ENCODE results near the gene NASP. TPM values are rescaled to one million over a fixed set of nuclear protein-coding genes. Genes with fewer than 3 reads are reported as not detected.

Gene NASP
- total RNA-seq, 3 donors from 2014 or later (not counting 1 experiment from before 2014, with no cell fraction given), result 109 to 171 (median 121) TPM

- H3K27ac ChIP-seq (ENCODE audit: low read length), result no peak overlapping the region
- intact Hi-C loops (cut with micrococcal nuclease), result no loop called here
- peaks cover 59% of the 10 kb centered on the region for H3K36me3 ChIP-seq (ENCODE audit: control insufficient read depth, insufficient read depth, low read length)
- TF ChIP-seq CTCF (IDR thresholded peaks at IDR 0.05), result no peak
- ATAC-seq (no peak), DNase-seq (no peak)
- no peaks in the 10 kb centered on the region for H3K9me3 ChIP-seq (ENCODE audit: control insufficient read depth, insufficient read depth, low read length)
- WGBS (ENCODE audit: insufficient coverage), result 58% methylated on average over 6 of the region's 6 CpGs
- H3K9me3 Mint-ChIP-seq, result no peaks in the 10 kb centered on the region
- no peaks in the 10 kb centered on the region for H3K27me3 Mint-ChIP-seq (ENCODE audit: low read depth in 2 of 2)
- H3K27me3 ChIP-seq (ENCODE audit: control insufficient read depth, insufficient read depth, low read length), result no peaks in the 10 kb centered on the region
- H3K4me3 ChIP-seq (ENCODE audit: low read length), result no peak overlapping the region
- H3K4me3 Mint-ChIP-seq, result no peak overlapping the region
- H3K4me1 ChIP-seq (ENCODE audit: control insufficient read depth, insufficient read depth, low read length), result no peaks in the 10 kb centered on the region
- H3K36me3 Mint-ChIP-seq, result peaks cover 17% of the 10 kb centered on the region
- peaks cover 6 to 21% of the 10 kb centered on the region in 2 donors for H3K4me1 Mint-ChIP-seq
- H3K27ac Mint-ChIP-seq, result peak overlapping the region in 1 of 2 donors; percentile 6
Measured at GRCh38 chr1:45607404-45608074, 23.7 kb downstream of the NASP start.

- no peaks in the 10 kb centered on the region for H3K27me3 ChIP-seq (ENCODE audit: control insufficient read depth, insufficient read depth, low read length)
- Mint-ChIP-seq H3K36me3 (peaks cover 17% of the 10 kb centered on the region), H3K27ac (peak overlapping the region in 1 of 2 donors; percentile 6), H3K4me3 (no peak overlapping the region), H3K9me3 (no peaks in the 10 kb centered on the region), H3K4me1 (peaks cover 6 to 21% of the 10 kb centered on the region in 2 donors), H3K27me3 (ENCODE audit: low read depth in 2 of 2) (no peaks in the 10 kb centered on the region)
- no peaks in the 10 kb centered on the region for H3K9me3 ChIP-seq (ENCODE audit: control insufficient read depth, insufficient read depth, low read length)
- H3K4me1 ChIP-seq (ENCODE audit: control insufficient read depth, insufficient read depth, low read length), result no peaks in the 10 kb centered on the region
- no peak for ATAC-seq
- no peak for TF ChIP-seq CTCF (IDR thresholded peaks at IDR 0.05)
- H3K36me3 ChIP-seq (ENCODE audit: control insufficient read depth, insufficient read depth, low read length), result peaks cover 59% of the 10 kb centered on the region
- 78% methylated on average over 3 of the region's 5 CpGs for WGBS (ENCODE audit: insufficient coverage)
- no peak overlapping the region for H3K4me3 ChIP-seq (ENCODE audit: low read length)
- intact Hi-C loops (cut with micrococcal nuclease), result no loop called here
- DNase-seq, result no peak
- peak overlapping the region; percentile 33 for H3K27ac ChIP-seq (ENCODE audit: low read length)
Measured at GRCh38 chr1:45608175-45609156, 24.6 kb downstream of the NASP start.

DNA sequence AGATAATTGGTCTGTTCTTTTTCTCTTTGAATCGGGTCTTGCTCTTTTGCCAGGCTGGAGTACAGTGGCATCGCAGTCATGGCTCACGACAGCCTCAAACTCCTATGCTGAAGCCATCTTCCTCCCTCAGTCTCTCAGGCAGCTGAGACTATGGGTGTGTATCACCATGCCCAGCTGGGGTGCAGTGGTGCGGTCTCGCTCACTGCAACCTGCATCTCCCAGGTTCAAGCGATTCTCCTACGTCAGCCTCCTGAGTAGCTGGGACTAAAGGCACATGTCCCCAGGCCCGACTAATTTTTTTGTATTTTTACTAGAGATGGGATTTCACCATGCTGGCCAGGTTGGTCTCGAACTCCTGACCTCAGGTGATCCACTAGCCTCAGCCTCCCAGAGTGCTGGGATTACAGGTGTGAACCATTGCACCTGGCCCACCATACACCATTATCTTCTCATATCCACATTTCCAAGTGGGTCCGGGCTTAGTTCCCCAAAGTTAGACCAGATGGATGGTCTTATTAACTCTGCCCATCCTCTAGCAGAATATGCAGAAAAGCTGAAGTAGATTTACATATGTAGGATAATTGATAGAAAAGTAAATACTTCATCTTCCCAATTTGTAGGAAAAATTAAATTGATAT, 26.9 kb downstream of the NASP start:
- Mint-ChIP-seq H3K27me3 (ENCODE audit: low read depth in 2 of 2) (no peaks in the 10 kb centered on the region), H3K4me3 (no peak overlapping the region), H3K27ac (peak overlapping the region in 1 of 2 donors; percentile 25), H3K9me3 (no peaks in the 10 kb centered on the region), H3K36me3 (peaks cover 24% of the 10 kb centered on the region), H3K4me1 (peaks cover 6 to 13% of the 10 kb centered on the region in 2 donors)
- no peak for TF ChIP-seq CTCF (IDR thresholded peaks at IDR 0.05)
- Histone ChIP-seq H3K27ac (ENCODE audit: low read length) (no peak overlapping the region), H3K27me3 (ENCODE audit: control insufficient read depth, insufficient read depth, low read length) (no peaks in the 10 kb centered on the region), H3K4me1 (ENCODE audit: control insufficient read depth, insufficient read depth, low read length) (no peaks in the 10 kb centered on the region), H3K9me3 (ENCODE audit: control insufficient read depth, insufficient read depth, low read length) (no peaks in the 10 kb centered on the region), H3K36me3 (ENCODE audit: control insufficient read depth, insufficient read depth, low read length) (peaks cover 63% of the 10 kb centered on the region), H3K4me3 (ENCODE audit: low read length) (no peak overlapping the region)
- intact Hi-C loops (cut with micrococcal nuclease), result no loop called here
- 92% methylated on average over 10 of the region's 10 CpGs for WGBS (ENCODE audit: insufficient coverage)
- ATAC-seq (no peak), DNase-seq (no peak)
